SW 1271 (cell line): ENCODE results near the gene PLEKHA7.

Experiments
- DNase-seq, 2 experiments: peaks; one replicate each; lab custom pipeline; 2025; lab: John Stamatoyannopoulos, UW

Gene PLEKHA7

GRCh38 chr11:16839821-16840220 is 174.4 kb downstream of the PLEKHA7 start:
- DNase-seq = no peak

DNA sequence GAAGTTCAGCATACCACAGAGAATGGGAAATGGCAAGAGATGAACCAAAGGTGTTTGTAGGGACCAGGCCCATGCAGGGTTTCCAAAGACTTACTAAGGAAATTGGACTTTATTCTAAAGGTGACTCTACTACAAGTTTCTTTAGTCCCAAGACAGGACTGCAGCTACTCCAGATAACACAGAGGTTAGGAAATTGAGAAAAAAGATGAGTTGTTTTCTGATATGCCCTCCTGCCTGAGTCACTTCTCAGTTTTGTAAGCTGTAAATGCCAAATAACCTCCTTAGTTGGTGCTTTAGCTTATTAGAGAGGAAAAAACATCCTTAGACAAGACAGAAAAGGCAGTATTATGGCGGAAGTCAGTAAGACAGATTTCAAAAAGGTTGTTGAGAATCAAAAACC is 179.8 kb downstream of the PLEKHA7 start:
- no peak for DNase-seq

- DNase-seq = no peak
Measured at GRCh38 chr11:16833026-16833425, 181.2 kb downstream of the PLEKHA7 start.

DNA sequence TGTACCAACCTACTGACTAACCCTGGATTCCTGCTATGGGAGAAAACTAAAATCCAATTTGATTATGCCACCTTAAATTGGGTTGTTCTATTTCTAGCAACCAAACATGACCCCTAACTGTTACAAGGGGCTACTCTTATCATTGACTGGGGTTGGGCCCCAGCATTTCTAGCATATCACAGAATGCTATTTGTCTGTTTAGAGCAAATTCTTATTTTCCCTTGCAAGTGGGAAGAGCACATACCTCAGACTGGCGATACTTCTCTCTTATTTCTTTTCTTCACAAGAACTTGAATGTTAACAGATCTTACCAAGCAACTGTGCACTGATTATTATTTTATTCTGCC is 182.0 kb downstream of the PLEKHA7 start:
- no peak for DNase-seq

GRCh38 chr11:16831316-16832192 is 182.7 kb downstream of the PLEKHA7 start:
- DNase-seq = no peak

GRCh38 chr11:16827139-16827538 is 187.1 kb downstream of the PLEKHA7 start:
- no peak for DNase-seq

DNA sequence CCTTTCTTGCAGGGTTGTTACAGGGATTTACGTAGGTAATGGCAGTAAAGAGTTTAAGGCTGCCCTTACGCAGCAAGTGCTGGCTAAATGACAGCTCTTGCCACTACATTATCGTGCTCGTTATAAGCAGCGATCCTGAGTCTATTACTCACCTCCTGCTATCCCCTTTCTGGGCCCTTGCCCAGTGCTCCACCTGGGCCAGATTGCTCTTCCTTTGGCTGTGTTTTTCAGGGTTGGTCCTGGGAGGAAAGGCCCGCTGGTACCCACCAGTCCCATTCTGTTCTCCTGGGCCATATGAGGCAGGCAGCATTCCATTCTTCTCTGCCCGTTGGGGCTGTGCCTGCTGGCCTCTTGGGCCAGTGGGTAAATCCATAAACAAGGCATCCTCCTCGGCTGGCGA is 188.2 kb downstream of the PLEKHA7 start:
- no peak for DNase-seq

DNA sequence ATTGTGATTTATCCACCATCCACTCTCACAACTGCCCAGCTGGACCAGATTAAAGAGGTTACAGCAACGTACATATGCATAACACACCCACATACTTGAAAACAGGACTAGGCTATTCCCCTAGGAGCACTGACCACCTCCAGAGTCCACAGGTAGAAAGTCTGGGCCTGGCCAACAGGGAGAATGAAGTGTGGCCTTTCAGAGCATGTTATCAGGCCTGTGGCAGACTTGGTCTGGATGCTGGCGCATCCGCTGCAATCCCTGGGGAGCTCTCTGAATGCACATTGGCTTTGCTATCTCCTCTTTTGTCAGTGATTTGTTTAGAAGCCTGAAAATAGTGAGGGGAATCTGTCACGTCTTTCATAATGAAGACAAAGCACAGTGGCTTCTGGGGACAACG is 189.1 kb downstream of the PLEKHA7 start:
- DNase-seq = no peak

DNA sequence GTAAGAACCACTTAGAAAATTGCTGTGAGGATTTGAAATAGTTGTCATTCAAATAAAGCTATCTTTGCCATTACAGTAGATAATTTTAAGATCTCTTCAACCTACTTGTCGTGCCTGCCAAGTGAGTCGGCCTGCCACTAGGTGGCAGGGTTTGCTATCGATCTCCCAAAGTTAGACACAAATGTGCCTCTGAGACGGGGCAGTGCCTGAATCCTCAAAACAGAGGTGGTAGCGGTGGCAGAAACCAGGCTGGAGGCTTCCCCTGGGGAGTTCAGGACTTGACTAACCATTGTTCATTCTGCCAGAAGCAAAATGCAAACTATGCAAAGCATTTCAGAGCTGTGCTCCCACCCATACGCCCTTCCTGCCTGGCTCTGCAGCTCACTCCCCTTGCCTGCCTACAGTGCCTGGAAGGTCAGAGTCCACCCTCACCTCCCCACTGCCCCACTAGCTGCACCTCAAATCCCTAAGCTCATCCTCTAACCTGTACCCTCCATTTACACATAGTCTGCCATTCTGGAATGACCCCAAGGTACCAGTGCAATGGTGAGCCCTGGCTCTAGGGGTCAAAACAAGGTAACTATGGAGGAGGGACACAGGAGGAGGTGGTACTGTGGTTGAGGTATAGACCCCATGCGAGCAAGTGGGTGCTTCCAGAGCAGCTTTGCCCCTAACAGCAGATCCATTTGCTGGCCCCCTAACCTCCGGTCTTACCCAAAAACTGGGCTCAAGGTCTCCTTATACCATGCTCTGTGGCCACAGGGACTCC is 193.7 kb downstream of the PLEKHA7 start:
- peak; percentile 31 to 41 for DNase-seq

GRCh38 chr11:16818284-16818683 is 195.9 kb downstream of the PLEKHA7 start:
- DNase-seq = no peak

DNA sequence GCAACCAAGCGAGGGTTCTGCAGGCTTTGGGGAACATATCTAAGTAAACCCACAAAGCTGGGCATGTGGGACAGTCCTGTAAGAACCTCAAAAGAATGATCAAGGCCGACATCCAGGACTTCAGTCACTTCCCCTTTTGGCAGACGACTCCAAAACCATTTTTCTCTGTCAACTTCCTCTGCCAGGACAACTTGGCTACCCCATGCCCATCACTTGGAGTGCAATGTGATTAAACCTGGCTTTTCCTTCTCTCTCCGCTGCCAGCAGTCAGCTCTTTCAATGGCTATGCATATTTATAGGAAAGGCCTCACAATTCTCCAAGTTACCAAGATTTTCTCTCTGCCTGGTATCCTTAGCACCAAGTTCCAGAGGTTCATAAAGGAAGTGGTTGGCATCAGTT is 196.9 kb downstream of the PLEKHA7 start:
- no peak for DNase-seq

- no peak for DNase-seq
Measured at GRCh38 chr11:16816358-16817270, 197.6 kb downstream of the PLEKHA7 start.

DNA sequence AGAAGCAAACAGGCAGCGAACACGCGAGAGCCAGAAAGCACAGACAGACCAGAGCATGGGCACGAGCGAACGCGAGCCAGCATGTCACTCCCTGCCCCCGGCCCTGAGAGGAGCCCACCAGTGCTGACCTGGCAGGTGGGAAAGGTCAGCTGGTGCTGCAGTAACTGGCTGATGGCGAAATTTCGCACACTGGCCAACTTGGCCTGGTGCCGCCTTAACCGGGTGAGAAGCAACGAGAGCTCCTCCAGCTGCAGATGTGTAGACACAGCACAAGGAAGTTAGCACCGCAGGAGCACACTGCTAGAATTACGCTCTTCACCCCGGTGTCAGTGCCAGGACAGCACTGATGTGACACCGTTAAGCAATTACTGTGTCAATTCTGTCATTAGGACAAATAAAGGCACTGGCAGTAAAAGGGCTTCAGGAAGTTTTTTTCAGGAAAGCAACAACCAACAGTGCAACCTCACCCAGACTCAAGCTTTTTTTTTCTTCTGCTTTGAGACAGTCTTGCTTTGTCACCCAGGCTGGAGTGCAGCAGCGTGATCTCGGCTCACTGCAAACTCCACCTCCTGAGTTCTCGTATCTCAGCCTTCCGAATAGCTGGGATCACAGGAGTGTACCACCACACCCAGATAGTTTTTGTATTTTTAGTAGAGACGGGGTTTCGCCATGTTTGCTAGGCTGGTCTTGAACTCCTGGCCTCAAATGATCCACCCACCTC is 199.0 kb downstream of the PLEKHA7 start:
- no peak for DNase-seq

DNA sequence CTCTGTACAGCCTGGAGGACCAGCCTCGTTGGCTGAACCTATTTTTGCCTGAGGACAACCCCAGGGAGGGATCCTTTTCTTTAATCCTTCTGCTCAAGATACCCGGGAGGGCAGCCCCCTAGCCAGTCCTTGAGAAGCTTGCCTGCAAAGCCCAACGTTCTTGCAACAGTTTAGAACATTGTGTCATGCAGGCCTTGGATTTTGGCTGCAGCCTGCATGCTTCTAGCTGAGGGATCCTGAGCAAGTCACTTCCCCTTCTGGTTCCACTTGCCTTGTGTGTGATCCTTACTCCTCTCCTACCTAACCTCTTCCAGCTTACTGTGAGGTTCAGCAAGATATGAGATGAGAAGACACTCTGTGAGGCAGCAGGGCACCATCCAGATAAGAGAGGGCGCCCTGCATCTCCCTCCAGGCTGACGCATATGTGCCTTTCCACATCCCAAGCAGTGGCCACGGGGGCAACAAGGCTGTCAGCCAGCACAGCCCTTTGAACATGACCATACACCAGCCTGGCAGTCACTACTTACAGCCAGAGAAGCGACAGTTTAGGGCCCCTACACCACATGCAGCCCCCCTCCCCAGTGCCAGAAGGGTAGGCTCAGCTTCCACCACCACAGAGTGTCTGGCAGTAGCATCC is 199.7 kb downstream of the PLEKHA7 start:
- DNase-seq = no peak

- no peak for DNase-seq
Measured at GRCh38 chr11:16813126-16813525, 201.1 kb downstream of the PLEKHA7 start.

- DNase-seq = no peak
Measured at GRCh38 chr11:16812274-16812673, 201.9 kb downstream of the PLEKHA7 start.

DNA sequence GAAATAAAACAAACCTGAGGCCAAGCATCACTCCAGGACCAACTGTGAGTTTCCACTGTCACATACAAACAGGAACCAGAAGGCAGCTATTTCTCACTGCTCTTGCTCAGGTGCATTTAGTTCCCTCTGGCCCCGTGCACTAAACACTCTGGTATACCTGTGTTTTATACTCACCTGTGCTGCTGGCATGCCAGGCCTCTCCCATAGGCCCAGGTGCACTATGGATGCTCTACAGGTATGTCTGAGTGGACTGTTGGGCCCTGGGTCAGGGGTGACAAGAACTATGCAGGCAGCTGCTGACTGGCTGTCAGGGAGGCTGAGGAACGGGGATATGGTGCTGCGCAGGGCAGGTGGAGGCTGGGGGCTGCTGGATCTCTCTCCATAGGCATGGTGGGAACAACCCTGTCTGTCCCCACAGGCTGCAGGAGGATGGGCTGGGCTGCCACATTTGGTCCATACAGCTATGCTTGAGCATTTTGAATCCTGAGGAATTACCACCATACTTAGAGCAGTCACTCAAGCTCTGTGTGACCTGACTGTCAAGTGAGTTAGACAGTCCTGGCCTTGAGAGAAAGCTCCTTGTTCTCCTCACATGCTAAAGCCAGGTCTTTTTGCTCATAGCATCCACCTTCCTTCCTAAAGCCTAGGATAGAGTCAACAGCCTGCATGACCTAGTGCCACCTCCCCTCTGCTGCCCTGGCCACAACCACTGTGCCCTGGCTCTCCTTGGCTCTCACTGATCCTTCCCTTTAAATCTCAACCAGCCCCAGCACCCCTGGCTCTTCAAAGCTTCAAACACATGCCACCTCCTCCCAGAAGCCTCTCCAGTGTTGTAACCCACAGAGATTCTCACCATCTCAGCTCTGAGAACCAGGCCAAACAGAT is 202.8 kb downstream of the PLEKHA7 start:
- DNase-seq = no peak

- no peak for DNase-seq
Measured at GRCh38 chr11:16809886-16810668, 204.1 kb downstream of the PLEKHA7 start.

DNA sequence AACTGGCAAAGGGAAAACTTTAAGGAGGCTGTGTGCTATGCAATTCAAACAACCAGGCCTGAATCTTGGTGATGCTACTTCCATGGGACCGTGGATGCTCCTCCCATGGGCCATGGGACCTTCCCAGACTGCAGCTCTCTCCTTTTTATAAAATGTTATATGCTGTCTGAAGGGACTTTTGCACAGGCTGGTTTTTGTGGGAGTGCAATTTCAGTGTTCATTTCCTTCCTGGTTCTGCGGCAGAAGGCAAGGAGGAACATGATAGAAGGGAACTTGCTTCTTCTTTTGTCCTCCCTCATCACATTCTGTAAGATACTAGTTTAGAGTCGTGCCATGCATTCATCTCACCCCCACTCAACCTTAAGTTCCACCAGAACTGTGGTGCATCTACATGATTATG is 206.9 kb downstream of the PLEKHA7 start:
- no peak for DNase-seq
